HG03280 (cell line): ENCODE measurements around the gene IL37.
A peak's percentile ranks its signal among the peaks of the same experiment; 100 is the strongest.
"Not testable (repeated sequence)": the region's sequence is repeated elsewhere in the genome, so short reads cannot be mapped to it uniquely, and the experiment has no call there.

Source experiments
- ATAC-seq: cut with Tn5 transposase; IDR thresholded peaks from one replicate; pipeline ENCODE4 v1.9.1; 2021; ENCODE audit warnings: mild to moderate bottlenecking, moderate library complexity; ENCODE audit not compliant: unreplicated experiment

IL37 gene

DNA sequence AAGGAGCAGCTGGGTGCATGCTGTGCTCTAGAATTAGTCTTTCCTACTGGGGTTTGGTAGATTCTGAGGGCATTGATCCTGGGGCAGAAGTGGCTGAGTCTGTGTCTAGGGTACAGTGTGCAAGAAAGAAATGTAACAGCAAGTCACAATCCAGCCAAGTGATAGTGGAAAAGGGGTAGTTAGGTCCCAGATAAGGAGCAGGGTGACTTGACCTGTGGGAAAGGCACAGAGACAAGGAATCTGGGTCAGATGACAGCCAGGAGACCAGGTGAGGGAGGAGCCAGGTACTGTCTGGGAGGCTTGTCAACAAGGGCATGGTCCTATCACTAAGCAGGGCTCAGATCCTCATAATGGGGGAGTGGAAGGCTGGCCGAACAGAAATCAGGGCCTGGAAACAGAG, 8.1 kb downstream of the IL37 start:
- ATAC-seq = no peak

DNA sequence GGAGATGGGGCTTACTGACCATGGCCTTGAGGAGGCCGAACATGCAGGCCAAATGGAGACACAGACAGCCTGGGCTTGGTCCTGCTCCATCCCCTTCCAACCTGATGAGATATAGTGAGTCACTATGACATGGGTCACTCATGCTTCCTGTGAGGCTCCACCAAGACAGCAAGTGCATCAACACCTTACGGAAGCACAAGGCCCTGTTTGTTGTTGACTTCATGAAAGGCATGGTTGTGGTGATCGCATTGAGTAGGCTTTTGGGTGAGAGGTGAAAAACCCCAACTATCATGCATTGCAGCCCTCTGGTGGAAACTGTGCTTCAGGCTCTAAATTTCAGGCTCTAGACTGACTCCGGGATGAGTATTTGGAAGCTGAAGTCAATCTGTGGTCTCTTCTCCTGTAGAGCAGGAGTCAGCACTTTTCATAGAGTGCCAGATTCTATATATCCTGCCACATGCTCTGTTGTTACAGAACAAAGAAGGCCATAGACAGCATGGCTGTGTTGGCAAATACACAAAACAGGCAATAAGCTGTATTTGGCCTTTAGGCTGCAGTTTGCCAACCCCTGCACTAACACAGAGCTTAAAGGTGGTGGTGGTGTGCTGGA, 10.1 kb downstream of the IL37 start:
- ATAC-seq = no peak

DNA sequence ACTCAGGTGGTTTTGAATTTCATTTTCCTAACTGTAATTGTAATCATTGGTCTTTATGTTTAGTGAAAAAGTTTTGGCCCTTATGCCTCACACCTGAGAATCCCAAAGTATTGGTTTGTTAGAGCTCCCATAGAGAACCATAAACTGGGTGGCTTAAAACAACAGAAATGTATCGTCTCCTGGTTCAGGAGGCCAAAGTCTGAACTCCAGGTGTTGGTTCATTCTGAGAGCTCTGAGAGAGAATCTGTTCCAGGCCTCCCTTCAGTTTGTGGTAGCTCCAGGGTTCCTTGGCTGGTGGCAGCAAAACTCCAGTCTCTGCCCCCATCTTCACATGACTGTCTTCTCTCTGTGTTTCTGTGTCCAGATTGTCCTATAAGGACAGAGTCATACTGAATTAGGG, 11.0 kb downstream of the IL37 start:
- ATAC-seq = no peak

DNA sequence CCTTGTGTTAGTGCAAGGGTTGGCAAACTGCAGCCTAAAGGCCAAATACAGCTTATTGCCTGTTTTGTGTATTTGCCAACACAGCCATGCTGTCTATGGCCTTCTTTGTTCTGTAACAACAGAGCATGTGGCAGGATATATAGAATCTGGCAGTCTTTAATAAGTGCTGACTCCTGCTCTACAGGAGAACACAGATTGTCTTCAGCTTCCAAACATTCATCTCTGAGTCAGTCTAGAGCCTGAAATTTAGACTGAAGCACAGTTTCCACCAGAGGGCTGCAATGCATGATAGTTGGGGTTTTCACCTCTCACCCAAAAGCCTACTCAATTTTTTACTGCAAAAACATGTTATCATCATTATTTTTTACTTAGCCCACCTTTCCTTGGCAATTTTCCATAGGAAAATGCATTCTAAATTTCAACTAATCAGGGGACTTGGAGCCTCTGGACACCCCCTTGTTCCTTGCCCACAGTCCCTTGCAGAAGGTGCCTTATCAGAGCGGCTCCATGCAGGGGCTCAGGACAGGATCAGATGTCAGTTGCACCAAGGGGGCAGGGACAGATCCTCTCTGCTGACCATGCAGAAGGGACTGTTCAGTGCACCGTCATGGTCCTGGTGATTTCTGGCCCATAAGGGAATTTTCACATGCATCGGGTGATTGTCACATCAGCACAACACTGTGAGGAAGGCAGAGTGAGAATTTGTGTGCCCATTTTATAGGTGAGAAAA, 12.4 kb downstream of the IL37 start:
- ATAC-seq = no peak

DNA sequence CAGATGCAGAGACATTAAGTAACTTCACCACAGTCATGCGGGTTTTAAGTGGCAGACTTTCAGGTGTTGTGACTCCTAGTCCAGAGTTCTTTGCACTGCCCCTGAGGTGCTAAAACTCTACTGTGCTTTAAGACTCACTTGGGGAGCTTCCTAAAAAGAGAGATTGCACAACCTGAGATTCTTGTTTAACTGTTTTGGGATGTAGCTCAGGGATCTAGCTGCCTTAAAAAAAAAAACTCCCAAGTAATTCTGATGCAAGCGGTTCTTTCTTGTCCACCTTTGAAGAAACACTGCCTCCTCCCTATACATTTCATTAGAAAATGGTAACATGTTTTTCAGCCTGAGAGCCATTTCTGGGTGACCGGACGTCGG, 13.0 kb downstream of the IL37 start:
- no peak for ATAC-seq

DNA sequence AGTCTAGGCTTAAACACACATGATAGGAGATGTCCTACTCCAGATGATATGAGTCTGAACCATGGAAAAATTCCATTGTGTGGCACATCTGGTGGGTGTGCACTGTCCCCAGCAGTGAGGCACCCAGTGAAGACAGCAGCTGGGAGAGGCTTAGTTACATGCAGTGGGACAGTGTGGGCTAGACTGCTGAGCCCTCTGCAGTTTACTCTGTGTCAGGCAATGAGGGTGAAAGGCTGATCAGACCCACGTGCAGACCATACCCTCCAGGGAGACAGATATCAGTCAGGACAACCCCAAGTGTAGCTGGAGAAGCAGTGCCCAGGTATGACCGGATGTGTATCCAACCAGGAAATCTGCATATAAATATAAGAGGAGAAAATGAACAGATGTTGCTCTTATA, 13.4 kb downstream of the IL37 start:
- no peak for ATAC-seq

DNA sequence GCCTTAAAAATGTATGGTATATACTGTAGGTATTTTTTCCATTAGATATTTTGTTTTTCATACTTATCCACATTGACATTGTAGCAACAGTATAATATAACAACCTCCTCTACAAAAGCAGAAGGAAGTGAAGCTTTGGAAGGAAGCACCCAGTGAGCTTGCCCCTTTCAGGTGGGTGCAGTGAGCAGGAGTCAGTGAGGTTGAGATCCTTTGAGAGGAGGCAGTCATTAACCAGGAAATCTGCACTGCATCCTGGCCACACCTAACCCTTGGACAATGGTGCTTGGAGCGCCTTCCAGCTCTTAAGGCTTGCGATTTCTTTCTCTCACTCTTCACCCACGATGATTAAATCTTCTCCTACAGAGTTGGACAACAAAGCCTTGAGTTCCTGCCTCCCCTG, 13.9 kb downstream of the IL37 start:
- ATAC-seq = no peak

DNA sequence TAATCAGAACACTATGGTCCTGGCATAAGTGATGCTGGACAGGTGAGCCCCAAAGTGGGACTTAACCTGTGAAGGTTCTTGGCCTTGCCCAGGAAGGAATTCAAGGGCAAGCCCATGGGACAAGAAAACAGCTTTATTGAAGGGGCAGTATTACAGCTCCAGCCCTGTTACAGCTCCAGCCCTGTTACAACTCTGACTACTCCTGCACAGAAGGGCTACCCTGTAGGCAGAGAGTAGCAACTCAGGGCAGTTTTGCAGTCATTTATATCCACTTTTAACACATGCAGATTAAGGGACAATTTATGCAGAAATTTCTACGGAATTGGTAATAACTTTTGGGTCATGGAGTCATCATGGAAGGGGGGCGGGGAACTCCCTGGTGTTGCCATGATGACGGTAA, 15.7 kb downstream of the IL37 start:
- no peak for ATAC-seq

DNA sequence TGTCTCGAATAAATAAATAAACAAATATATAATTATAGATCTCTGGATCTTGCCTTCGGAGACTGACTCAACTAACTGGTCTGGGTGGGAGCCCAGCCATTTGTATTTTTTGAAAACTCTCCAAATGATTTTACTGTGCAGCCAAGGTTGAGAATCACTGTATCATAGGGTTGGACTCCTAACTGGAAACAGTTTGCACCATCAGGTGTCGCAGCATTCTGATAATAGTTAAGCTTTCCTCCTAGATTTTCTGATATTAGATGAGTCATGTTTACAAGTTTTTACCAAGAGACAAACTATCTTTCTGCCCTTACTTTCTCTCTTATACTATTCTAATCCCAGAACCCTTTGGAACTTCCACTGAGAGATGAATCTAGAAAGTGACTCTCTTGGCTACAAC, 16.8 kb downstream of the IL37 start:
- ATAC-seq = no peak

DNA sequence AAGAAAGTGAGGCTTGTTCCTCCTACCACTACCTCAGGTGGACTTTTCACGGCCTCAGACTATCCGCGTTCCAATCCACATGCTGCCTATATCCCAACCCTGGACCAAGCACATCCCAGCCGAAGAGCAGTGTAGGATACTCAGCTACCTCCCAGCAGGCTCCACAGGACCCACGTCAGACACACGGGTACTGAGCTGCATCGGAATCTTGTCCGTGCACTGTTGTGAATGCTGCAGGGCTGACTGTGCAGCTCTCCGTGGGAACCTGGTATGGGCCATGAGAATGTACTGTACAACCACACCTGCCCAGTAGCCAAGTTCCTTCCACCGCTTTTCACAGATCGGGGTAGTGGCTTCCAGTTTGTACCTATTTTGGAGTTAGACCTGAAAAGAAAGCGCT, 22.3 kb downstream of the IL37 start:
- ATAC-seq = no peak

DNA sequence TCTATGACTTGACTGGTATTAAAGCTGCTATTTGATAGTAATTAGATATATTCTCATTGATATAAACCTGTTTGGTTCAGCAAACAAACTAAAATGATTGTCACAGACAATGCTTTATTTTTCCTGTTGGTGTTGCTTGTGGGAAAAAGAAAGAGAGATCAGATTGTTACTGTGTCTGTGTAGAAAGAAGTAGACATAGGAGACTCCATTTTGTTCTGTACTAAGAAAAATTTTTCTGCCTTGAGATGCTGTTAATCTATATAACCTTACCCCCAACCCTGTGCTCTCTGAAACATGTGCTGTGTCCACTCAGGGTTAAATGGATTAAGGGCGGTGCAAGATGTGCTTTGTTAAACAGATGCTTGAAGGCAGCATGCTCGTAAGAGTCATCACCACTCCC, 23.2 kb downstream of the IL37 start:
- ATAC-seq = not testable (repeated sequence)

DNA sequence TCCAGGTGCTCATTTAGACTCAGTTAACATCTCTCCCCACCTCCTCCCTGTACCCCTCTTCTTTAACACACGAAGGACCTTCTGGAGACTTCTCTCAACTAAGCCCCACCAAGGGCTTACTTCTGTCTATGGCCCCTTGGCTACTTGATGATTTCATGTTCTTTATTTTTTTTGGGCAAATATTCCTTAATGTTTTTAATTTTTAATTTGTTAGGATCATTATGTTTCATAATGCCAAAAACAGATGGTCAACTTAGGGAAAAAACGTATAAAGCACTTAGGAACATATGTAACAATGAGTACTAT, 25.9 kb downstream of the IL37 start:
- ATAC-seq = no peak

DNA sequence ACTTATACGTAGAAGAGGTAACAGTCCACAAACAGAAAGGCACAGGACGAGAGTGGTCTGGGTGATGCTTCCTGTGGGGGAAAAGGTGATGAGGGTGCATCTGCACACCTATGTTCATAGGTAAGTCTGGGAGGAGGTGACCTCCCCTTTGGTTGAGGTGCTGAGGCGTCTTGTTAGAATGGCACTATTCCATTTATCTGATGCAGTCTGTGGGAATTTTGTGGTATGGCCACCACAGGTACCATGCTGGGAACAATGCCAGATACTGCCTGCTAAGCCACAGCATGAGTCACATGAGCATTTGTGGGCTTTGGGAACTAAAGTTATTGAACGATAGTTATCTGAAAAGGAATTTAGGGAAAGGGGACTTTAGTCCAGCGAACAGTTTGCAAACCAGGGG, 27.9 kb downstream of the IL37 start:
- ATAC-seq = no peak

DNA sequence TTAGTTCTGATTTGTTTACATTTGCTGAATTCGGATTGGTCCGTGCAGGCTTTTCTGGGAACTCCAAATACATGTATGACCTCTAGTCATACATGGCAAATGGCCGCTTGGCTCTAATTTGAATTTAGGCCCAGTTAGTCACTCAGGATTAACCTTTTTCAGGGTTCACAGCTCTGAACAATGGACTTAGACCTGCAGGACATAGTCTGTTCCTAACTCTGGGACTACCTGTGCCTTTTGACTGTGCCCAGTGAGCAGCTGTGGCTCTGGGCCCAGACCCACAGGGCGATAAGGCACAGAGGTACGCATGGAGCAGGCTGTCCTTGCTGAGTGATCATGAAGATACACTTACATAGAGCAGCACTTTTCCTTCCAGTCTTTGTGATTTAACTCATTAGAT, 28.5 kb downstream of the IL37 start:
- no peak for ATAC-seq

DNA sequence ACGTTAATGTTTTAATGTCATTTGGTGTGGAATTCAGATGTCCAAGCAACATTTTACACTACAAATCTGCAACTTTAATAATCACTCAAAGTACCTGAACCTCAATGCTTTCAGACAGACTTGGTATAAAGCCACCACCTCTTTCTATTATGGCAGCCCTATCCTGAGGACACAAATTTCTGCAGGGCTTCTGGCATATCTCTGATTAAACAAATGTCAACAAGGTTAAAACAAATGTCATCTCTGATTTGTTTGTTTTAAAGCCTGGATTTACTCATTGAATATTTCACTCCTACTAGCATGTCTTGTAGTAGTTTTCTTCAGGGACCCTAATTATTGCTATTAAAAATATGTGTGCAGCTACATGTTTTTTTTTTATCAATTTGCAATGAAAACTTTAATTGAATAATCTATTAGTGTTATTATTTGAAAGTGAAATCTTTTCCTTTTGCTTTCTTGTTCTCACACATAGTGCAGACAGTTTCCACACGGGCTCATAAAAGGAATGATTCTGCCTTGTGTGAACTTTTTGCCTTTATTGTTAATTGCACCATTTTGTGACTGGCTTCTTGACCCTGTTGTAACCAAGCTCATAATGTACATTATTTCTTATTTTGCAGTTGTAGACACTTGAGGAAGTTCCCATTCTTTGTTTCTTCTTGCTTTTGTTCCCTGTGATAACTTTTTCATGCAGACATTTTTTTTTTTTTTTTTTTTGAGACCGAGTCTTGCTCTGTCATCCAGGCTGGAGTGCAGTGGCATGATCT, 30.1 kb downstream of the IL37 start:
- ATAC-seq = no peak

DNA sequence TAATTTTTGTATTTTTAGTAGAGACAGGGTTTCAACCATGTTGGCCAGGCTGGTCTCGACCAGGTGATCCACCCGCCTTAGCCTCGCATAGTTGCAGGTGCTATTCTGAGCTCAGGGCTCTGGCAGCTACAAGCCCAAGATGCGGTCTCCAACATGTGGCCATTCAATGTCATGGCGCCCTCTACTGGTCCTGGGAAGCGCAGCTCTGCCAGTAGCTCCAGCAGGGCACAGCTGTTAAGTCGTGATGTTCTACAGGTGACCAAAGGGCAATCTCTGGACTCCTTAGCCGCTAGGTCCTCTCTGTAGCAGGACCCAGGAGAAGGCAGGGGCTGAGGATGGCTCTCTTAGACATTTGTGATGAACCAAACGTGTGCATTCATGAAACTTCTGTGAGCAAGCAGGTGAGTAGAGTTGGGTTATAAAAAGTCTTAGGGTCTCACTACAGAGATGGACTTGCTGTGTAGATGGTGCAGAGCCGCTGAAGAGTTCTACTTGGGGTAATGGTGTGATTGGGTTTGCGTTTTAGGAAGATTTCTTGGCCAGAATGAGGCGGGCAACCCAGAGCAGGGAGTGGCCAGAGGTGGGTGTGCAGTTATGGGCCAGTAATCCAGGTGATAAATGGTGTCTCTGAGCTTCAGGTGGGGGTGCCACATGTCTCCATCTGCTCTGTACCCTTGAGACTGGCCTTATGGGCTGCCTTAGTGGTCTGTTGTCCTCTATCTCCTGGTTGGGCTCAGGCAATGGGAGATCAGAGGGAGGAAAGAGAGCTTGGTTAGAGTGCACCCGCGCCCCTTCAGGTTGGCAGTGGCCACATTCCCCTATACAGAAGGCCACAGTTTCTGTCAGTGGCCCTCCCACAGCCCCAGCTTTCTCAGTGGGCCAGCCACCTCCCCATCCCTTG, 31.0 kb downstream of the IL37 start:
- ATAC-seq = peak; percentile 94

DNA sequence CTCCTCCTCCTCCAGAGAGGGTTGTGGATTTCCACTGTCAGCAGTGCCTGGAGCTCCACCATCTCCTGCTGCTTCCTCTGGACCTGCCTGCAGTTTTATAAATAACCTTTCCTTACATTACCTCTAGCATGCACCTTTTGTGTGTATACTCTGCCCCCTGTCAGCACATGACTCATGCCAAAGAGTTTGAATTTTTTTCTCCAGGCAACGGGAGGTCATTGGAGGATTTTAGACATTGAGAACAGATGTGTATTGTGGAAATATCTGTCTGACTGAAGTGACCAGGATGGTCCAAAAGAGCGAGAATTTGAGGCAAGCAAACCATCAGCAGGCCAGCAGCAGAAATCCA, 31.7 kb downstream of the IL37 start:
- ATAC-seq = no peak

DNA sequence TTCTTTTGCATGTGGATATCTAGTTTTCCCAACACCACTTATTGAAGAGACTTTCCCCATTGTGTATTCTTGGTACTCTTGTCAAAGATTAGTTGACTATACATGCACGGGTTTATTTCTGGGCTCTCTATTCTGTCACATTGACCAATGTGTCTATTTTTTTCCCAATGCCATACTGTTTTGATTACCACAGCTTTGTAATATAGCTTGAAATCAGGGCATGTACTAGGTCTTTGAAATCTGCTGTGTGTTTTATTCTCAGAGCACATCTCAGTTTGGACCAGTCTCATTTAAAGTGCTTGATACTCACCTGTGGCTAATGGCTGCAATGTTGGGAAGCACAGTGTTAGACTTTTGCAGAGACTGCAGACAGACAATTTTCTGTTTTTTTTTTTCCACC, 34.0 kb downstream of the IL37 start:
- no peak for ATAC-seq

DNA sequence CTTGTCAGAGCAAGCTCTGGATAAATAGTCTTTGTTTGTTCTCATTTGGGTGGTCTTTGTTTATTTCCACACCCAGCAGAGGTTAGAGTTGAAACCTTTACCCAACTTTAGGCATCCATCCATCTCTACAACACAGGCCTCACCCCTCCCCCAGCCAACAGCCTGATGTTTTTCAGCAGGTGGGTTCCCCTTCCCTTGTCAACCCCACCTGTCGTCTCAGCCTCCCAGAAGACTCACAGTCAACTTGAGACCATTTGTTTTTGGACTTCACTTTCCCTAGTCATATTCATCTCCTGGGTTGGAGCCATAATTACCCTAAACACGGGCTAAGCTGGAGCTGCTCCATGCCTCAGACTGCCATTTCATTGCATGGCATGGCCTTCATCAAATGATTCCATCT, 35.1 kb downstream of the IL37 start:
- ATAC-seq = no peak

DNA sequence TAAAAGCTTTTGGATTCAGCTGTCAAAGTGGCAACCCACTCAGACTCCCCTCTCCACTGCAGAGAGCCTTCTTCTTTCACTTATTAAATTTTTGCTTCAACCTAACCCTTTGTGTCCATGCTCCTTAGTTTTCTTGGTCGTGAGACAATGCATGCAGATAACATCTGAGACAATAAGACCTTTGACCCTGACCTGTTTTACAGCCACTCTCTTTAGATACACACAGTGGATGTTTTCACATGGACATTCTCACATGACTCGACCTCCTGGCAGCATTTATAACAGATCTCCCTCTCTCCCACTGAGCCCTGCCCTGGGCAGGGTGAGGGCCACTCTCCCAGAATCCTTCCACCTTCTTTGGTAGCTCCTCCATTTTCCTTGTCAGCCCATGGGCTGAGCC, 36.4 kb downstream of the IL37 start:
- ATAC-seq = no peak

DNA sequence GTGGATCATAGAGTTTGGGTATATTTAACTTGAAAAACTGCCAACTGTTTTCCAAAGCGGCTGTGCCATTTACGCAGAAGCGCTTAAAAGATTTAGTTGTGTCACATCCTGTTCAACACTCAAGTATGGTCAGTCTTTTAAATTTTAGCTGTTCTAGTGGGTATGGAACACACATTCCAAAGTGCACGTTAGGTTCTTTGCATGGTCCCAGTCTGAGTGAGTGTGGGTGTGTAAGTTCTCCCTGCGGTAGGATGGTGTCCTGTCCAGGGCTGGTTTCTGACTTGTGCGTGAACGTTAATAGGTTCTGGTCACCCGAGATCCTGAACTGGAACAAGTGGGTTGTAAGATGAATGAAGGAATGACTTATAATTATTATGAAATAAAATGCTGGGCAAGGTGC, 38.5 kb downstream of the IL37 start:
- ATAC-seq = no peak

DNA sequence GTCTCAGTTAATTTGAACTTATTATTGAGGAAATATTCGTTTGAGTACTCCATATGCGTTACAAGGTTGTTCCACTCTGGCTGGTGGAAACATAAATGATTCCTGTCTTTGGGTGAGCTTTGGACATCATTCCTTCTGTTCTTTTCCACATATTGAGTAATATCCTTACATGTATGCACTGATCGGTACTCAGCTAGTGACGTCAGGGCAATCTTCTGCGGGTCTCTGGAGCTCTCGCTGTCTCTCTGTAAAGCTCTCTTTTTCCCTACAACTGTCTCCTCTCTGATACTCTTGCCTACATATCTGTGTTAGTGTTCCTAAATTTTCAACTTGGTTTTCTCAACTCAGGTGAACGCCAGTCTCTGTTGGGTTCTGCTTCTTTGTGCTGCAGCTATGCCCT, 43.4 kb downstream of the IL37 start:
- ATAC-seq = no peak
